ENCODE data around the gene CA14. TPM values are rescaled to one million over a fixed set of nuclear protein-coding genes. Genes with fewer than 3 reads are reported as not detected.
"Not testable (repeated sequence)": the region's sequence is repeated elsewhere in the genome, so short reads cannot be mapped to it uniquely, and the experiment has no call there.

The CA14 gene
- total RNA-seq, 1 experiment from 2014 or later: not detected

DNA sequence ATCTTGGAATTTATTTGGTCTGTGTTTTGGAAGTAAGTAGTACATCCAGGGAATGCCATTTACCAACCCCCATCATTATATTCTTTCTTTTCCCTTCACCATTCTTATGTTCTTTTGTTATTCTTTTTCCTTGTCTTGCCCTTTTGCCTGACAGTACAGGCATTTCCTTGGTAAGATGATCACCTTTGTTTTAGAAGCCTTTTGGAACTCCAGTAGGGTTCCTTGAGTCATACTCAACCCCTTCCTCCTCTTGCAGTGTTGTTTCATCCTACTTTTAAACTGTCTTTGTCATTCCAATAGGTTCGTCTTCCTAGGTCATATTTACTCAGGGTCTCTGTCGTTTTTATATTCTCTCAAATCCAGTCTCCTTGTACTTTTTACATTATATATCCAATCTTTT, 45.3 kb downstream of the CA14 start:
- Histone ChIP-seq H3K27me3 (replicated peaks; ENCODE audit: control insufficient read depth, insufficient read depth, low read length) (no peaks in the 10 kb centered on the region), H3K4me3 (ENCODE audit: low read depth, low read length) (no peak overlapping the region), H3K4me1 (no peaks in the 10 kb centered on the region), H3K9me3 (no peaks in the 10 kb centered on the region), H3K36me3 (ENCODE audit: control insufficient read depth, insufficient read depth, low read length) (no peaks in the 10 kb centered on the region)
- ChIA-PET CTCF (no interaction called here), POLR2A (no interaction called here)
- BruUV-seq (replicated peaks): no TSS peak
- Mint-ChIP-seq H3K27ac (ENCODE audit: unreplicated experiment) (no peak overlapping the region), H3K4me1 (ENCODE audit: low read depth, unreplicated experiment) (no peaks in the 10 kb centered on the region), H3K4me3 (ENCODE audit: unreplicated experiment) (no peak overlapping the region), H3K9me3 (ENCODE audit: unreplicated experiment) (no peaks in the 10 kb centered on the region), H3K27me3 (ENCODE audit: insufficient read depth, unreplicated experiment) (no peaks in the 10 kb centered on the region), H3K36me3 (ENCODE audit: insufficient read depth, unreplicated experiment) (peaks cover 6% of the 10 kb centered on the region)
- TF ChIP-seq, protein P1, sequence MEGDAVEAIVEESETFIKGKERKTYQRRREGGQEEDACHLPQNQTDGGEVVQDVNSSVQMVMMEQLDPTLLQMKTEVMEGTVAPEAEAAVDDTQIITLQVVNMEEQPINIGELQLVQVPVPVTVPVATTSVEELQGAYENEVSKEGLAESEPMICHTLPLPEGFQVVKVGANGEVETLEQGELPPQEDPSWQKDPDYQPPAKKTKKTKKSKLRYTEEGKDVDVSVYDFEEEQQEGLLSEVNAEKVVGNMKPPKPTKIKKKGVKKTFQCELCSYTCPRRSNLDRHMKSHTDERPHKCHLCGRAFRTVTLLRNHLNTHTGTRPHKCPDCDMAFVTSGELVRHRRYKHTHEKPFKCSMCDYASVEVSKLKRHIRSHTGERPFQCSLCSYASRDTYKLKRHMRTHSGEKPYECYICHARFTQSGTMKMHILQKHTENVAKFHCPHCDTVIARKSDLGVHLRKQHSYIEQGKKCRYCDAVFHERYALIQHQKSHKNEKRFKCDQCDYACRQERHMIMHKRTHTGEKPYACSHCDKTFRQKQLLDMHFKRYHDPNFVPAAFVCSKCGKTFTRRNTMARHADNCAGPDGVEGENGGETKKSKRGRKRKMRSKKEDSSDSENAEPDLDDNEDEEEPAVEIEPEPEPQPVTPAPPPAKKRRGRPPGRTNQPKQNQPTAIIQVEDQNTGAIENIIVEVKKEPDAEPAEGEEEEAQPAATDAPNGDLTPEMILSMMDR (IDR thresholded peaks at IDR 0.05; ENCODE audit: insufficient read depth in 1 of 2, low read depth in 1 of 2, low read length in 1 of 2, severe bottlenecking in 1 of 2, unreplicated experiment in 1 of 2): no peak
- intact Hi-C loops (cut with micrococcal nuclease; ENCODE audit: unreplicated experiment): no loop called here
- no peak for DNase-seq

DNA sequence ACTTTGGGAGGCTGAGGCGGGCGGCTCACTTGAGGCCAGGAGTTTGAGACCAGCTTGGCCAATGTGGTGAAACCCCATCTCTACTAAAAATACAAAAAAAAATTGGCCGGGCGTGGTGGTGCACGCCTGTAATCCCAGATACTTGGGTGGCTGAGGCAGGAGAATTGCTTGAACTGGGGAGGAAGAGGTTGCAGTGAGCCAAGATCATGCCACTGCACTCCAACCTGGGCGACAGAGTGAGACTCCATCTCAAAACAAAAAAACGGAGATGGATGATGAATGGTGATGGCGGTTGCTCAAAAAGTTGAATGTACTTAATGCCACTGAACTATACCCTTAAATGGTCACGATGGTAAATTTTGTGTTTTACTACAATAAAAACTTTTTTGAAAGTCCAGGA, 51.0 kb downstream of the CA14 start:
- H3K4me1 ChIP-seq; CTCF ChIA-PET; DNase-seq; H3K27me3 Mint-ChIP-seq (ENCODE audit: insufficient read depth, unreplicated experiment); H3K27ac Mint-ChIP-seq (ENCODE audit: unreplicated experiment); H3K36me3 ChIP-seq (ENCODE audit: control insufficient read depth, insufficient read depth, low read length); BruUV-seq (replicated peaks); H3K4me3 ChIP-seq (ENCODE audit: low read depth, low read length); H3K9me3 Mint-ChIP-seq (ENCODE audit: unreplicated experiment); POLR2A ChIA-PET; H3K4me3 Mint-ChIP-seq (ENCODE audit: unreplicated experiment); H3K27me3 ChIP-seq (replicated peaks; ENCODE audit: control insufficient read depth, insufficient read depth, low read length); intact Hi-C loops (cut with micrococcal nuclease; ENCODE audit: unreplicated experiment); H3K9me3 ChIP-seq; H3K4me1 Mint-ChIP-seq (ENCODE audit: low read depth, unreplicated experiment): not testable (repeated sequence)
- H3K36me3 Mint-ChIP-seq (ENCODE audit: insufficient read depth, unreplicated experiment): peaks cover 12% of the 10 kb centered on the region

DNA sequence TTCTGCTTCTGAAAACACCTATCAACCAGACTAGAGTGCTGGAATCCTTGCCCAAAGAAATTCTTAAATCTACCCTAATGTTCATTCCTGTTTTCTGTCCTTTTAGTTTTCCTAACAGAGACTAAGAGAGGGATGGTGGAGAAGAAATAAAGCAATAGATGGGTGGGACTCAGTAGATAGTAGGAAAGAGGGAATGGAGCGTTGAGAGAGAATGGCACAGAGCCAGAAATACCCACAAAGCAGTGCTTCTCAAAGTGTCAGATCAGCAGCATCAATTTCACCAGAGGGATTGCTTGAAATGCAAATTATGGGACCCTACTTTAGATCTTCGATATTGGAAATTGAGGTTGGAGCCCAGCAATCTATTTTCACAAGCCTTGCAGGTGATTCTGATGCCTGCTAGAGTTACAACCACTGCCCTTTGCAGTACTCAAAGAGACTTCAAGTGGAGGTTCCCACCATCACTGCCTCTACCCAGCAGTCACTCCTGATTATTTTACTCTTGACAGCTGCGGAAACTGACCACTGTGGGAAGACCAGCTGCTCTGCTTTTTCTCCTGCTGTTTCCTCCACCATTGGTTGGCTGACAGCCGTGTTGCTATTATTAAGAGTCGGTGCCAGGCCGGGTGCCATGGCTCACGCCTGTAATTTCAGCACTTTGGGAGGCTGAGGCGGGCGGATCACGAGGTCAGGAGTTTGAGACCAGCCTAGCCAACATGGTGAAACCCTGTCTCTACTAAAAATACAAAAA, 52.4 kb downstream of the CA14 start:
- ChIA-PET CTCF (no interaction called here), POLR2A (no interaction called here)
- intact Hi-C loops (cut with micrococcal nuclease; ENCODE audit: unreplicated experiment): no loop called here
- no peak overlapping the region for H3K27ac Mint-ChIP-seq (ENCODE audit: unreplicated experiment)
- H3K4me1 Mint-ChIP-seq (ENCODE audit: low read depth, unreplicated experiment): no peaks in the 10 kb centered on the region
- Histone ChIP-seq H3K9me3 (no peaks in the 10 kb centered on the region), H3K4me1 (no peaks in the 10 kb centered on the region), H3K4me3 (ENCODE audit: low read depth, low read length) (no peak overlapping the region), H3K27me3 (replicated peaks; ENCODE audit: control insufficient read depth, insufficient read depth, low read length) (no peaks in the 10 kb centered on the region), H3K36me3 (ENCODE audit: control insufficient read depth, insufficient read depth, low read length) (no peaks in the 10 kb centered on the region)
- no peak for DNase-seq
- H3K36me3 Mint-ChIP-seq (ENCODE audit: insufficient read depth, unreplicated experiment): peaks cover 12% of the 10 kb centered on the region
- no peaks in the 10 kb centered on the region for H3K9me3 Mint-ChIP-seq (ENCODE audit: unreplicated experiment)
- TF ChIP-seq, protein P1 (IDR thresholded peaks at IDR 0.05; ENCODE audit: insufficient read depth in 1 of 2, low read depth in 1 of 2, low read length in 1 of 2, severe bottlenecking in 1 of 2, unreplicated experiment in 1 of 2): no peak
- no peak overlapping the region for H3K4me3 Mint-ChIP-seq (ENCODE audit: unreplicated experiment)
- H3K27me3 Mint-ChIP-seq (ENCODE audit: insufficient read depth, unreplicated experiment): no peaks in the 10 kb centered on the region
- BruUV-seq (replicated peaks): no TSS peak

All from Caco-2 (cell line).